ENCODE results near the gene USP31. TPM values are rescaled to one million over a fixed set of nuclear protein-coding genes. Genes with fewer than 3 reads are reported as not detected.

USP31 gene
- total RNA-seq, 2 experiments from 2014 or later, result 6.2 to 6.8 TPM

- peaks cover 10% of the 10 kb centered on the region for H3K36me3 Mint-ChIP-seq (ENCODE audit: low read depth)
- CTCF ChIA-PET, result no interaction called here
- no peak for ATAC-seq
Observed at GRCh38 chr16:23081675-23082119, 67.6 kb downstream of the USP31 start.

GRCh38 chr16:23080747-23081146 is 68.5 kb downstream of the USP31 start:
- DNase-seq (no peak), ATAC-seq (no peak)
- no peaks in the 10 kb centered on the region for H3K4me1 Mint-ChIP-seq (ENCODE audit: low read depth)
- H3K36me3 Mint-ChIP-seq (ENCODE audit: low read depth), result peaks cover 10% of the 10 kb centered on the region
- CTCF ChIA-PET, result interaction anchor here (1.2 kb wide), 1 partner anchor 18 kb away, joined by 3 read pairs; no protein-coding TSS in a partner anchor
- H3K27me3 Mint-ChIP-seq (ENCODE audit: low read depth), result no peaks in the 10 kb centered on the region
- no peak overlapping the region for H3K27ac Mint-ChIP-seq
- no peaks in the 10 kb centered on the region for H3K9me3 Mint-ChIP-seq (ENCODE audit: insufficient read depth)
- POLR2A ChIA-PET, result no interaction called here
- H3K4me3 Mint-ChIP-seq, result no peak overlapping the region

More at GRCh38 chr16:23081675-23082119, 67.6 kb downstream of the USP31 start:
- H3K9me3 Mint-ChIP-seq (ENCODE audit: insufficient read depth), result no peaks in the 10 kb centered on the region
- DNase-seq, result no peak
- no peaks in the 10 kb centered on the region for H3K4me1 Mint-ChIP-seq (ENCODE audit: low read depth)
- H3K27ac Mint-ChIP-seq, result no peak overlapping the region
- no peaks in the 10 kb centered on the region for H3K27me3 Mint-ChIP-seq (ENCODE audit: low read depth)
- no peak overlapping the region for H3K4me3 Mint-ChIP-seq
- POLR2A ChIA-PET, result no interaction called here

- Mint-ChIP-seq H3K27ac (no peak overlapping the region), H3K9me3 (ENCODE audit: insufficient read depth) (no peaks in the 10 kb centered on the region), H3K4me1 (ENCODE audit: low read depth) (no peaks in the 10 kb centered on the region), H3K4me3 (no peak overlapping the region), H3K36me3 (ENCODE audit: low read depth) (peaks cover 10% of the 10 kb centered on the region), H3K27me3 (ENCODE audit: low read depth) (no peaks in the 10 kb centered on the region)
- DNase-seq (no peak), ATAC-seq (no peak)
- ChIA-PET POLR2A (no interaction called here), CTCF (interaction anchor here (1.2 kb wide), 1 partner anchor 17 kb away, joined by 3 read pairs; no protein-coding TSS in a partner anchor)
Observed at GRCh38 chr16:23080329-23080728, 68.9 kb downstream of the USP31 start.

GRCh38 chr16:23079675-23080301 is 69.5 kb downstream of the USP31 start:
- H3K27me3 Mint-ChIP-seq (ENCODE audit: low read depth), result no peaks in the 10 kb centered on the region
- DNase-seq (no peak), ATAC-seq (no peak)
- H3K27ac Mint-ChIP-seq, result no peak overlapping the region
- CTCF ChIA-PET, result no interaction called here
- POLR2A ChIA-PET, result no interaction called here
- H3K9me3 Mint-ChIP-seq (ENCODE audit: insufficient read depth), result no peaks in the 10 kb centered on the region
- H3K4me1 Mint-ChIP-seq (ENCODE audit: low read depth), result no peaks in the 10 kb centered on the region
- H3K4me3 Mint-ChIP-seq, result no peak overlapping the region
- H3K36me3 Mint-ChIP-seq (ENCODE audit: low read depth), result peaks cover 10% of the 10 kb centered on the region

GRCh38 chr16:23074423-23074822 is 74.8 kb downstream of the USP31 start:
- no peak for ATAC-seq
- no peak overlapping the region for H3K27ac Mint-ChIP-seq
- H3K9me3 Mint-ChIP-seq (ENCODE audit: insufficient read depth), result no peaks in the 10 kb centered on the region
- POLR2A ChIA-PET, result no interaction called here
- no peaks in the 10 kb centered on the region for H3K27me3 Mint-ChIP-seq (ENCODE audit: low read depth)
- H3K4me3 Mint-ChIP-seq, result no peak overlapping the region
- peaks cover 7% of the 10 kb centered on the region for H3K36me3 Mint-ChIP-seq (ENCODE audit: low read depth)
- CTCF ChIA-PET, result no interaction called here
- H3K4me1 Mint-ChIP-seq (ENCODE audit: low read depth), result no peaks in the 10 kb centered on the region
- no peak for DNase-seq

GRCh38 chr16:23072769-23073549 is 76.3 kb downstream of the USP31 start:
- Mint-ChIP-seq H3K36me3 (ENCODE audit: low read depth) (peaks cover 4% of the 10 kb centered on the region), H3K9me3 (ENCODE audit: insufficient read depth) (no peaks in the 10 kb centered on the region), H3K27me3 (ENCODE audit: low read depth) (no peaks in the 10 kb centered on the region), H3K4me1 (ENCODE audit: low read depth) (no peaks in the 10 kb centered on the region), H3K27ac (no peak overlapping the region), H3K4me3 (no peak overlapping the region)
- no peak for DNase-seq
- no peak for ATAC-seq
- CTCF ChIA-PET, result no interaction called here
- POLR2A ChIA-PET, result no interaction called here

GRCh38 chr16:23072084-23072599 is 77.1 kb downstream of the USP31 start:
- Mint-ChIP-seq H3K9me3 (ENCODE audit: insufficient read depth) (no peaks in the 10 kb centered on the region), H3K4me1 (ENCODE audit: low read depth) (no peaks in the 10 kb centered on the region), H3K36me3 (ENCODE audit: low read depth) (peaks cover 6% of the 10 kb centered on the region), H3K27ac (no peak overlapping the region), H3K27me3 (ENCODE audit: low read depth) (no peaks in the 10 kb centered on the region), H3K4me3 (no peak overlapping the region)
- DNase-seq, result no peak
- ChIA-PET CTCF (interaction anchor here (0.8 kb wide), 1 partner anchor 15 kb away, joined by 3 read pairs; no protein-coding TSS in a partner anchor), POLR2A (no interaction called here)
- no peak for ATAC-seq

- ATAC-seq (no peak), DNase-seq (no peak)
- H3K27me3 Mint-ChIP-seq (ENCODE audit: low read depth), result no peaks in the 10 kb centered on the region
- H3K9me3 Mint-ChIP-seq (ENCODE audit: insufficient read depth), result no peaks in the 10 kb centered on the region
- POLR2A ChIA-PET, result interaction anchor here (0.6 kb wide), 1 partner anchor 869 kb away, joined by 3 read pairs; no protein-coding TSS in a partner anchor
- CTCF ChIA-PET, result interaction anchor here (0.8 to 1.9 kb wide), 2 partner anchors 11 to 16 kb away, joined by 3 to 4 read pairs; no protein-coding TSS in a partner anchor
- no peaks in the 10 kb centered on the region for H3K4me1 Mint-ChIP-seq (ENCODE audit: low read depth)
- H3K27ac Mint-ChIP-seq, result no peak overlapping the region
- H3K36me3 Mint-ChIP-seq (ENCODE audit: low read depth), result peaks cover 6% of the 10 kb centered on the region
- H3K4me3 Mint-ChIP-seq, result no peak overlapping the region
Observed at GRCh38 chr16:23071196-23072083, 77.8 kb downstream of the USP31 start.

GRCh38 chr16:23069844-23070243 is 79.4 kb downstream of the USP31 start:
- H3K9me3 Mint-ChIP-seq (ENCODE audit: insufficient read depth), result no peaks in the 10 kb centered on the region
- H3K36me3 Mint-ChIP-seq (ENCODE audit: low read depth), result peaks cover 6% of the 10 kb centered on the region
- no peaks in the 10 kb centered on the region for H3K27me3 Mint-ChIP-seq (ENCODE audit: low read depth)
- ChIA-PET CTCF (interaction anchor here (1.9 kb wide), 1 partner anchor 9 kb away, joined by 4 read pairs; no protein-coding TSS in a partner anchor), POLR2A (no interaction called here)
- no peaks in the 10 kb centered on the region for H3K4me1 Mint-ChIP-seq (ENCODE audit: low read depth)
- no peak overlapping the region for H3K27ac Mint-ChIP-seq
- ATAC-seq (no peak), DNase-seq (no peak)
- H3K4me3 Mint-ChIP-seq, result no peak overlapping the region

- Mint-ChIP-seq H3K4me1 (ENCODE audit: low read depth) (no peaks in the 10 kb centered on the region), H3K9me3 (ENCODE audit: insufficient read depth) (no peaks in the 10 kb centered on the region), H3K27me3 (ENCODE audit: low read depth) (no peaks in the 10 kb centered on the region), H3K36me3 (ENCODE audit: low read depth) (peaks cover 6% of the 10 kb centered on the region), H3K4me3 (no peak overlapping the region), H3K27ac (no peak overlapping the region)
- no peak for ATAC-seq
- DNase-seq, result no peak
- POLR2A ChIA-PET, result interaction anchor here (0.5 kb wide), 1 partner anchor 97 kb away, joined by 3 read pairs; no protein-coding TSS in a partner anchor
- CTCF ChIA-PET, result no interaction called here
Observed at GRCh38 chr16:23068079-23068736, 81.0 kb downstream of the USP31 start.

- no peak overlapping the region for H3K4me3 Mint-ChIP-seq
- no peaks in the 10 kb centered on the region for H3K9me3 Mint-ChIP-seq (ENCODE audit: insufficient read depth)
- ChIA-PET POLR2A (interaction anchor here (0.6 kb wide), 1 partner anchor 809 kb away, joined by 3 read pairs; no protein-coding TSS in a partner anchor), CTCF (no interaction called here)
- H3K27me3 Mint-ChIP-seq (ENCODE audit: low read depth), result no peaks in the 10 kb centered on the region
- DNase-seq, result no peak
- ATAC-seq, result no peak
- H3K4me1 Mint-ChIP-seq (ENCODE audit: low read depth), result no peaks in the 10 kb centered on the region
- no peak overlapping the region for H3K27ac Mint-ChIP-seq
- H3K36me3 Mint-ChIP-seq (ENCODE audit: low read depth), result peaks cover 6% of the 10 kb centered on the region
Observed at GRCh38 chr16:23066676-23067075, 82.6 kb downstream of the USP31 start.

All from activated CD8-positive, alpha-beta T cell treated with anti-CD3 and anti-CD28 coated beads, Interleukin-2, amount 10 ng/mL, durations not matched to agents 7 days and 5 days (primary cell).